RWPE1 (cell line): ENCODE results near the gene NFIA.

Experiments
- CTCF ChIA-PET: fragments of 350-600 bp; sonication (Branson Sonifier 250); formaldehyde crosslinking; extraction: SDS; loops from one replicate; lab custom pipeline; 2021; lab: Yijun Ruan, JAX
- POLR2A ChIA-PET: fragments of 400-600 bp; formaldehyde crosslinking; extraction: SDS; loops from one replicate; lab custom pipeline; 2020; ENCODE audit warnings: antibody characterized with exemption; ENCODE audit not compliant: low non-redundant PET; lab: Yijun Ruan, JAX
- DNase-seq: peaks from one replicate; pipeline ENCODE4 v3.0.0; 2012; ENCODE audit warnings: low spot score
- H3K27ac ChIP-seq: fragments of 450-650 bp; 2 replicates; pipeline ENCODE4 v1.5.1; 2017
- TF ChIP-seq, protein P1 (sequence below): fragments of 450-650 bp; conservative IDR thresholded peaks from 2 replicates; pipeline ENCODE4 v1.5.1; 2017; ENCODE audit warnings: low read depth, mild to moderate bottlenecking

The NFIA gene

DNA sequence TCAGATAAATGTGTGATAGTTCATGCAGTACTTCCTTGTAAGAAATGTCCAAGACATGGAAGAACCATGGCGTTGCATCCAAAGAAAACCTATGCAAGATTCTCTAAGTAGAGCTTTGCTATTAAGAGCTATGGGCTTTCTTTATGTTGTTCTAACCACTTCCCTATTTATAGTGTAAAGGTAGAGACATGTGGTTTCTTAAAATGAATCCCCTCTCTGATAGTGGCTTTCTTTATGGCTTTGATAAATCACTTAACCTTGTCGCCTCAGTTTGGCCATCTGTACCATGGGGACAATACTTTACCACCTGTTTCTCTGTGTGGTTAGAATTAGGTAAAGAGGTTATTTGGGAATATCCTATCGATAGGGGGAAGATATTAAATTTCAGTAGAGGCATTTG lies 305.5 kb downstream of the NFIA start:
- TF ChIP-seq, protein P1, sequence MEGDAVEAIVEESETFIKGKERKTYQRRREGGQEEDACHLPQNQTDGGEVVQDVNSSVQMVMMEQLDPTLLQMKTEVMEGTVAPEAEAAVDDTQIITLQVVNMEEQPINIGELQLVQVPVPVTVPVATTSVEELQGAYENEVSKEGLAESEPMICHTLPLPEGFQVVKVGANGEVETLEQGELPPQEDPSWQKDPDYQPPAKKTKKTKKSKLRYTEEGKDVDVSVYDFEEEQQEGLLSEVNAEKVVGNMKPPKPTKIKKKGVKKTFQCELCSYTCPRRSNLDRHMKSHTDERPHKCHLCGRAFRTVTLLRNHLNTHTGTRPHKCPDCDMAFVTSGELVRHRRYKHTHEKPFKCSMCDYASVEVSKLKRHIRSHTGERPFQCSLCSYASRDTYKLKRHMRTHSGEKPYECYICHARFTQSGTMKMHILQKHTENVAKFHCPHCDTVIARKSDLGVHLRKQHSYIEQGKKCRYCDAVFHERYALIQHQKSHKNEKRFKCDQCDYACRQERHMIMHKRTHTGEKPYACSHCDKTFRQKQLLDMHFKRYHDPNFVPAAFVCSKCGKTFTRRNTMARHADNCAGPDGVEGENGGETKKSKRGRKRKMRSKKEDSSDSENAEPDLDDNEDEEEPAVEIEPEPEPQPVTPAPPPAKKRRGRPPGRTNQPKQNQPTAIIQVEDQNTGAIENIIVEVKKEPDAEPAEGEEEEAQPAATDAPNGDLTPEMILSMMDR: no peak
- POLR2A ChIA-PET: no interaction called here
- no peak for DNase-seq
- no peak overlapping the region for H3K27ac ChIP-seq
- CTCF ChIA-PET: no interaction called here

DNA sequence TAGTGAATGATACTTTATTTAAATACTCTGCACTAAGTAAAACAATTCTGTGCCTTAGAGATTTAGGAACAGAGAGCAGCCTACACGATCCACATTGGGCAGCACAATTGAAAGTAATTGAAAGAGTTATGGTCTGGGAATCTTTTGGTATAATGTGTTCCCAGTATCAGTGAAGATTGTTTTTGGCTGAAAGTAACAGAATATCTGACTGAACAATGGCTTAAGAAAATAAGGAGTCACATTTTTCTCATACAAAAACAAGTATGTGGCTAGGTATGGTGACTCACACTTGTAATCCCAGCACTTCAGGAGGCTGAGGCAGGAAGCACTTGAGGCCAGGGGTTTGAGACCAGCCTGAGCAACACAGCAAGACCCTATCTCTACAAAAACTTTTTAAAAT lies 306.2 kb downstream of the NFIA start:
- no peak for DNase-seq
- POLR2A ChIA-PET: no interaction called here
- CTCF ChIA-PET: no interaction called here
- H3K27ac ChIP-seq: no peak overlapping the region
- TF ChIP-seq, protein P1: no peak

DNA sequence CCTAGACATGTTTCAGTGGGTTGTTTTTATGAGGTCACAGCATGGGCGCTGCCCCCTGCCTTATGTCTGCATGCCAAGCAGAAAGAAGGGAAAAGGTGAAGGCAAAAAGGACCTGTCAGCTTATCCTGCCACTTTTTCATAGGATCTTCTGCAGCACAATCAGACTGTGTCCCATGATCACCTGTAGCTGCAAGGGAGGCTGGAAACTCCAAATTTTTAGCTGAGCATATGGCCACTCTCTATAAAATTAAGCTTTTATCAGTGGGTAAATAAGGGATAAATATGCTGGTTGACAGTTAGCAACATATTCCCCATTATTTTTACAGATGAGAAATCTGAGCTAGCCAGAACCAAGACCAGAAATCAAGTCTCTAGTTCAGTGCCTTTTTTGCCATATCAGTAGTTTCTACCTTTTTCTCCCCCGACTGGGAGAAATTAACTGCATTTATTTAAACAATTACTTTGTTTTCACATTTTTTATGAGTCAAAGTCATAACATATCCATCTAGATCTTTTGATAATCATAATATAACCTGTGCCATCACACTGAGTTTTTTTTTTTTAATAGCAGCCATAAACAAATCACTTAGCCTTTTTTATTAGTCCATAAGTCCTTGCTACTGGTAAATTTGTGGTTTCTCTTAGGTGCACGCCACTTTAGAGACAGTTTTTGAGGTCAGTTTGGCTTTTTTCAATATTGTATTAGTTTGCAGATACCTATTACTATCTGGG lies 307.0 kb downstream of the NFIA start:
- H3K27ac ChIP-seq: no peak overlapping the region
- ChIA-PET POLR2A (no interaction called here), CTCF (interaction anchor here (0.7 kb wide), 1 partner anchor 182 kb away, joined by 3 read pairs; no protein-coding TSS in a partner anchor)
- DNase-seq: no peak
- TF ChIP-seq, protein P1: no peak

DNA sequence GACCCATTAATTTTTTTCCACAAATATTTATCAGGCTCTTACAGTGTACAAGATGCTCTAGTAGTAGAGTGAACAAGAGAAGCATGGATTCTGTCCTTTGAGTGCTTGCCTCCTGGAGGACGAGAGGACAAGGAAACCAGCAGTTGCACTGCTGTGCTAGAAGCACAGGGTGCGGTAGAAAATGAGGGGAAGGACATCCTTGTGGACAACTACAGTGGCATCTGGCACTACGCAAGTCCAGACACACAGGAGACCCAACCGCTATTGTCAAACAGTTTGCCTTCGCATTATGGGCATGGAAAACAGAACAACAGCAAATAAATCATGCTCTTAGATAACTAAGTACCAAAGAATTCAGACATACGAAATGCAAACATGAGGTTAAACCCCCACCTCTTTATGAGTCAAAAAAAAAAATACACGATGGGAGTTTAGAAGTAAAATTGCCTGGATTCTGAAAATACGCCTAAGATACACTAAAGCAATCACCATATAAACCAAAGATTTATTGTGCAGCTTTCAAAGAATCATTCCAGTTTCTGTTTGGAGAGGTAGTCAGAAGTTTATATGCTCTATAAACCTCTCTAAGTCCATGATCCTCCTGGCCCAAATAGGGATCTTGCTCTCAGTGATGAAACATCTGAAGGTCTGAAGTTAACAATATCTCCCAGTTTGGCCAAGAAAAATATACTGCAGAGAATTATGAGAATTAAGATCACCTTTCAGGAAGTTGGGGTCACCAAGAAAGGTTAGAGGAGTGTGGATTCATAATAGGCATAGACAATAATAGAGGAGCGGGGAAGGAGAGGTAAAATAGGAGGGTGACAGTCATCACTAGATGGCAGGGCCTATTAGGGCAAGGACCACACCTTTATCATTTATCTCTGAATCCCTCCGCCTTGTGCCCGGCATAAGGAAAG lies 307.8 kb downstream of the NFIA start:
- ChIA-PET CTCF (interaction anchor here (0.7 kb wide), 1 partner anchor 181 kb away, joined by 3 read pairs; no protein-coding TSS in a partner anchor), POLR2A (no interaction called here)
- no peak overlapping the region for H3K27ac ChIP-seq
- no peak for DNase-seq
- TF ChIP-seq, protein P1: no peak

DNA sequence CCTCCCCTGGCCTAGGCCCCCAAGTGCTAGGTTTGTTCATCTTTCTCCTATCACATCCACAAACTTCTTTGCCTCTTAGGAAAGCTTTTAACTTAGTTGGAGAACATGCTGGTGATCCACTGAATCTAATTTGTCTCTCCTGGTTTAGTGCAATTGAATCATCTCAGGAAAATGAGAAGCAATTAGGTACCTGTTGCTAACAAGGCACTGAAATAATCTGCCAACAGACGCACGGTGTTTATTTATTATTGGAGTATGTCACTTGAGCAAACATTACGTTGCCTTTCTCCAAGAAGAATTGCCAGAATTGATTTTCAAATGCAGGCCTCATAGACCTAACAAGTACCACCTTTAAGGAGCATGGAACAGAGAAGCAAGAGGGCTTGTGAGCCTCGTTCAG lies 309.4 kb downstream of the NFIA start:
- ChIA-PET CTCF (interaction anchor here (0.6 kb wide), 1 partner anchor 157 kb away, joined by 3 read pairs; no protein-coding TSS in a partner anchor), POLR2A (no interaction called here)
- TF ChIP-seq, protein P1: no peak
- DNase-seq: no peak
- no peak overlapping the region for H3K27ac ChIP-seq
